HepG2 (cell line): Measurements from ENCODE around the gene CA11. TPM values are rescaled to one million over a fixed set of nuclear protein-coding genes. Genes with fewer than 3 reads are reported as not detected.

Source experiments
- GZF1 ChIP-seq: sonication (generic); formaldehyde crosslinking; IDR thresholded peaks from 2 replicates; pipeline ENCODE4 v1.5.1; 2020; ENCODE audit warnings: mild to moderate bottlenecking, missing genetic modification reagents
- HDAC2 ChIP-seq: sonication (generic); formaldehyde crosslinking; IDR thresholded peaks from 2 replicates; pipeline ENCODE4 v1.4.0; 2020; ENCODE audit warnings: missing genetic modification reagents
- HMGXB3 ChIP-seq: sonication (generic); formaldehyde crosslinking; IDR thresholded peaks from 2 replicates; pipeline ENCODE4 v1.4.0; 2020; ENCODE audit warnings: missing genetic modification reagents, borderline replicate concordance
- MEF2D ChIP-seq: sonication (generic); formaldehyde crosslinking; IDR thresholded peaks from 2 replicates; pipeline ENCODE4 v1.5.1; 2020; ENCODE audit warnings: mild to moderate bottlenecking, missing genetic modification reagents
- NONO ChIP-seq, 2 experiments: fragments of 450-650 bp in 1 of 2; sonication (generic) in 1 of 2; formaldehyde crosslinking in 1 of 2; IDR thresholded peaks in 1 of 2; conservative IDR thresholded peaks in 1 of 2; 2 replicates each; pipeline versions ENCODE4 v1.6.1 to v1.8.0; 2017 to 2022; ENCODE audit warnings: mild to moderate bottlenecking in 1 of 2, missing genetic modification reagents in 1 of 2, moderate library complexity in 1 of 2
- PRPF4 ChIP-seq: fragments of 200-400 bp; formaldehyde crosslinking; IDR thresholded peaks from 2 replicates; pipeline ENCODE4 v1.6.1; 2016; ENCODE audit warnings: low read length, low read depth; ENCODE audit not compliant: poor library complexity, severe bottlenecking
- RBM39 ChIP-seq: fragments of 200-400 bp; formaldehyde crosslinking; IDR thresholded peaks from one replicate; pipeline ENCODE4 v1.6.1; 2018; ENCODE audit warnings: antibody characterized with exemption, mild to moderate bottlenecking, low read depth, low read length; ENCODE audit not compliant: poor library complexity, severe bottlenecking
- SIN3B ChIP-seq: fragments of 150-350 bp; IDR thresholded peaks from 2 replicates; pipeline ENCODE4 v1.6.1; 2014; ENCODE audit warnings: low read length
- ZBTB8A ChIP-seq: sonication (generic); formaldehyde crosslinking; IDR thresholded peaks from 2 replicates; pipeline ENCODE4 v1.4.0; 2020; ENCODE audit warnings: mild to moderate bottlenecking, low read depth, missing genetic modification reagents, borderline replicate concordance
- ZFP1 ChIP-seq: IDR thresholded peaks from 2 replicates; pipeline ENCODE4 v1.6.1; 2016
- ZKSCAN5 ChIP-seq: sonication (generic); formaldehyde crosslinking; IDR thresholded peaks from 2 replicates; pipeline ENCODE4 v1.5.1; 2020; ENCODE audit warnings: mild to moderate bottlenecking, missing genetic modification reagents
- ZNF256 ChIP-seq: sonication (generic); formaldehyde crosslinking; conservative IDR thresholded peaks from 2 replicates; pipeline ENCODE4 v1.4.0; 2020; ENCODE audit warnings: missing genetic modification reagents
- ZNF281 ChIP-seq: sonication (generic); formaldehyde crosslinking; IDR thresholded peaks from 2 replicates; pipeline ENCODE4 v1.4.0; 2020; ENCODE audit warnings: missing genetic modification reagents, borderline replicate concordance
- ZNF567 ChIP-seq: sonication (generic); formaldehyde crosslinking; IDR thresholded peaks from 2 replicates; pipeline ENCODE4 v1.8.1; 2023; ENCODE audit warnings: mild to moderate bottlenecking, missing genetic modification reagents, borderline replicate concordance
- ZNF574 ChIP-seq: sonication (generic); formaldehyde crosslinking; IDR thresholded peaks from 2 replicates; pipeline ENCODE4 v1.4.0; 2020; ENCODE audit warnings: missing genetic modification reagents
- ZNF670 ChIP-seq: sonication (generic); formaldehyde crosslinking; IDR thresholded peaks from 2 replicates; pipeline ENCODE4 v1.8.0; 2022; ENCODE audit warnings: mild to moderate bottlenecking, missing genetic modification reagents, borderline replicate concordance
- ZNF816 ChIP-seq: sonication (generic); formaldehyde crosslinking; IDR thresholded peaks from 2 replicates; pipeline ENCODE4 v1.8.0; 2022; ENCODE audit warnings: missing genetic modification reagents, mild to moderate bottlenecking, borderline replicate concordance
- polyA plus RNA-seq, 8 experiments: library from polyadenylated mRNA; depleted of rRNA in 3 of 8; stranded (reverse) in 7 of 8; unstranded in 1 of 8; fragments of >200 nt; fragmentation: Illumina TruSeq in 4 of 8; extraction: Trizol in 4 of 8; gene quantifications; 2 replicates each; pipeline versions ENCODE4 v1.2.1 to v1.2.3, GENCODE V29; 2011 to 2016; ENCODE audit warnings: low read depth in 4 of 8, missing spikeins in 1 of 8, mixed read lengths in 1 of 8; ENCODE audit not compliant: insufficient read depth in 1 of 8
- total RNA-seq, 5 experiments: library from RNA; depleted of rRNA; stranded (reverse); fragments of >200 nt; fragmentation: Illumina TruSeq; extraction: Trizol; gene quantifications; 2 replicates each; pipeline ENCODE4 v1.2.3, GENCODE V29; 2016; ENCODE audit warnings: low read depth in 1 of 5

The CA11 gene
- total and polyA plus RNA-seq, 2 of the 13 experiments (the other 11 are each of a cell fraction or from before 2014, with no cell fraction given), result 0.41 to 0.58 TPM

- TF ChIP-seq ZNF574 (CRISPR knock-in tag) (peak; percentile 93), ZNF670 (CRISPR knock-in tag) (0 out of 2 replicates have a peak, but pooled peaks have one; percentile 51), HDAC2 (CRISPR knock-in tag) (peak; percentile 55; the same call in 1 of the 2 replicates), ZNF256 (CRISPR knock-in tag) (no peak), PRPF4 (no peak), ZBTB8A (CRISPR knock-in tag) (no peak), GZF1 (CRISPR knock-in tag) (no peak), ZNF567 (CRISPR knock-in tag) (no peak), ZFP1 (CRISPR knock-in tag) (no peak), NONO (IDR thresholded peaks at IDR 0.05) (no peak), NONO (CRISPR knock-in tag; conservative IDR thresholded peaks at IDR 0.05) (peak; percentile 70; the same call in 1 of the 2 replicates), ZNF281 (peak; percentile 84), ZNF816 (peak; percentile 39; the same call in 1 of the 2 replicates), RBM39 (no peak), MEF2D (0 out of 2 replicates have a peak, but pooled peaks have one; percentile 34), HMGXB3 (CRISPR knock-in tag) (peak; percentile 76; the same call in 1 of the 2 replicates), SIN3B (0 out of 2 replicates have a peak, but pooled peaks have one; percentile 39), ZKSCAN5 (no peak)
Observed at GRCh38 chr19:48634424-48635262, 11.3 kb downstream of the CA11 start (continued).
